Medulla oblongata (tissue), 1 donor: ENCODE data around the gene WWTR1.

Experiments used
- DNase-seq: peaks from one replicate; pipeline ENCODE4 v3.0.0-alpha.2; 2015; ENCODE audit errors: extremely low spot score

The WWTR1 gene

GRCh38 chr3:149567381-149567780 lies 90.4 kb downstream of the WWTR1 start:
- DNase-seq, result no peak

- no peak for DNase-seq
Measured at GRCh38 chr3:149566292-149566975, 91.4 kb downstream of the WWTR1 start.

- DNase-seq, result no peak
Measured at GRCh38 chr3:149564079-149564478, 93.7 kb downstream of the WWTR1 start.

- no peak for DNase-seq
Measured at GRCh38 chr3:149563114-149563513, 94.7 kb downstream of the WWTR1 start.

- no peak for DNase-seq
Measured at GRCh38 chr3:149560617-149561016, 97.2 kb downstream of the WWTR1 start.

DNA sequence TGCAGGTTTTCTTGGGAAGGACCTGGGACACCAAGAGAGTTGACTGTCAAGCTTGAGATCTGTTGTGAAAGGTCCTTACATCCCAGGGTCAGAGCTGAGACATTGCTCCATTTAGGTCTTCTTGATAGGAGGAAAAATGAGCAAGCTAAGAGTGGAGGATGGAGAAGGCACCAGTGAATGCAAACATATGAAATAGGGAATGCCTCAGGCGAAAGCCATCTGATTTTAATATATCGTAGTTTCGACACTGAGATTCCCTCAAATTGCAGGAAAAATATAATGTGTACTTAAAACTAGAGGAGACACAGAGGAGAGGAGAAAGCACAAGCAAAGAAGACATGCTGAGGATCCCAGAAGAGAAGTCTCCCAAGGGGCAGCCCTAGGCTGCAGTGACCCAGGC lies 97.8 kb downstream of the WWTR1 start:
- DNase-seq, result no peak

- no peak for DNase-seq
Measured at GRCh38 chr3:149559525-149559924, 98.3 kb downstream of the WWTR1 start.

- DNase-seq, result no peak
Measured at GRCh38 chr3:149555927-149556326, 101.9 kb downstream of the WWTR1 start.

GRCh38 chr3:149554826-149555225 lies 103.0 kb downstream of the WWTR1 start:
- no peak for DNase-seq

- peak; percentile 86 for DNase-seq
Measured at GRCh38 chr3:149553781-149554451, 103.9 kb downstream of the WWTR1 start.

GRCh38 chr3:149552700-149553099 lies 105.1 kb downstream of the WWTR1 start:
- no peak for DNase-seq

GRCh38 chr3:149551500-149551899 lies 106.3 kb downstream of the WWTR1 start:
- no peak for DNase-seq

DNA sequence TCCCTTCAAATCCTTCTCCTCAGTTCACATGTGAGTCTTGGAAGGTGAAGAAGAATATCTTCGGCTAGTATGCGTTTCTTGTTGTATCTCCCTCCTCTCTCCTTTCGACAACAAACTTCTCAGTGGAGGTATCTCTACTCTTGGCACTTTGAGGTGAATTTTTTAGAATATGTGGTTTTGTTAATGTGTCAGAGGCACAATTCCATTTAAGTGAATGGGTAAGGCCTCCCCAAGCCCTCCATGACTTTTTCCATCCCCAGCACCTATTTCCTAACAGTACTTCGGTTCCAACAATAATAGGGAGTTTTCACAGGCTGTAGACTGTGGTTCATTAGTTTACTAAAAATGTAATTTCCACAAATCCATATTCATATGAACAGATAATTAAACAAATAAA lies 109.2 kb downstream of the WWTR1 start:
- DNase-seq, result no peak

- peak; percentile 42 for DNase-seq
Measured at GRCh38 chr3:149547954-149548668, 109.7 kb downstream of the WWTR1 start.

GRCh38 chr3:149547413-149547812 lies 110.4 kb downstream of the WWTR1 start:
- peak; percentile 85 for DNase-seq

- DNase-seq, result no peak
Measured at GRCh38 chr3:149545049-149545448, 112.8 kb downstream of the WWTR1 start.

DNA sequence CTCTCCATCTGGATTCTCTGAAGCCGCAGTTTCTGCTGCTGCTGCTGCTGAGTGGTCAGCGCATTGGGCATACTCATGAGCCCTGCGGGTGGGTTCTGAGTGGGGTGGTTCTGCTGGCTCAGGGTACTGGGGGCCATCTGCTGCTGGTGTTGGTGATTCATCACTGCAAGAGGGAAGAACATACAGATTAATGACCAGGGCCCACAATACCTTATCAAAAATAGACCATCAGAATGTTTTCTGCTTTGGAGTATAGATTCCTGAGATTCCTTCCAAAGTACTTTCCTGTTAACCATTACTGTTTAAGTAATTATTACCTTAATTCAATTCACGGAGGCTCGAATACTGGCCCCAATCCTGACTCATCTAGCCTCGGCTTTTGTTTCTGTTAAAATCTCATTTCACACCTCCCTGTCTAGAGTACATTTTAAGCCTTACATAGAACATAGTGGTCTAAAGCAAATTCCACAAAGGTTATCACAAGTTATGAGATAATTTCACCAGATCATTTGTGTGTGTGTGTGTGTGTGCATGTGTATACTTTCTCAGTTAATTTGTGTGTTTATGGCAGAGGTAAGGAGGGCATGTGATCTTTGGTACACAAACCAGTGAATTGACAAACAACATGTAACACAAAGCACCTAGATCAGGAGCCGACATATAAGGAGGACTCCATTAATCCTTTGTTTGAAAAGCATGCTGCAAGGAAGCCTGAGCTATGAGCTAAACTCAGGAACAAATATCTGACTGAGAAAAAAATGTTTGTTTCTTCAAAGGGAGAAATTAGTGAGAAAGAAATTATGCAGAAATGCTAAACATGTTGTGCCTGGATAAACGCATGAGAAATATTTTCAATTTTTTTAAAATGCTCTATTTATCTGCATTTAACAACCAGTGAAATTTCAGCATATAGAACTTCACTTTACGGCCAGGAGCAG lies 115.2 kb downstream of the WWTR1 start:
- no peak for DNase-seq

DNA sequence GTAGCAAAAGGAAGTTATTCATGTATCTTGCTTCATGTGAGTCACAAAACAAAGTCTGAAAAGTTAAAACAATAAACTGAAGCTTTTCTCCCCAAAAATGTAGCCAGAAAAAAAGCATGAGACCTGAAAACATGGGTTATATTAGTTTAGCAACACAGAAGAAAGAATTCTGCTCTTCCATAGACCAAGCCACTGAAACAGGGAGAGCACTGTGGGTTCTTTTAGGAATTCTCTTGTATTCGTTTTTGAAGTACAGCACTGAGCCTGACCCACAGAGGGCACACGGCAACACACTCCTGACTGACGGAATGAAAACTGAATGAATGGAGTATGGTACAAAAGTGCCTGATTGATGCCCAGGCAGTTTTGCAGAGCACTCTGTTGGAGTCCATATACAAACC lies 116.7 kb downstream of the WWTR1 start:
- no peak for DNase-seq

DNA sequence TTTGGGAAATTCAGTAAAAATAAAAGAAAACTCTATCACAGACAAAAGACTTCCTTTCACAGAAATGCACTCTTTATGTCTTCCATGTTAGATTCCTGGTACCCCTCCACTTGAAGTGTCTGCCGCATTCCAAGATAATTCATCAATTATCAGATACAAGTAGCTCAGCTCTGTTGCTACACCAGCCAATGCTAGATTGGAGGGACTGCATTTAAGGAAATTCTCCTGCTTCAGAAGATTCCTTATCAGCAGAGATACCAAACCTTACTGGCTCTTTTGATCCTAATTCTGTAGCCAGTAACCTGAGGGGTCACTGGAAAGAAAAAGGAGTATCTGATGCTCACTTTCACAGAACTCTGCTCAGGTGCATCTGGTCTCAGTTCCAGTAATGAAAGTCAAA lies 119.5 kb downstream of the WWTR1 start:
- DNase-seq, result no peak

- DNase-seq, result peak; percentile 62
Measured at GRCh38 chr3:149536429-149536828, 121.4 kb downstream of the WWTR1 start.

DNA sequence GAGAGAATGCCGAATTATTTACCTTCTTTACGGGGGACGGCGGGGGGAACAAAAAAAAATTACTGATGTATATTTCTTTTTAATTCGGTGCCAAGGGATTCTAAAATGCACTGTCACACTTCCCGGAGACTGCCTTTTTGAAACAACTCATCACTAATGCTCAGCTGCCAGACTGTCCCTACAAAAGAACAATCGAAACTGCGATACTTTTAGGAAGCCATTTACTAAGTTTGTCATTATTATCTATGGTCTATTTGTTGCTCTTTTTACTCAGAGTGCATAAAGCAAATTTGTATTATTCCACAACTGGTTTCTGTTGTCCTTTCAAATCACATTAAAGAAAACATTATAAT lies 122.5 kb downstream of the WWTR1 start:
- peak; percentile 35 for DNase-seq
